ENCODE measurements around the gene RIC1.

- TF ChIP-seq CTCF (IDR thresholded peaks at IDR 0.05) (no peak), POLR2A (IDR thresholded peaks at IDR 0.05) (no peak)
These were observed 36.0 kb upstream of the RIC1 start for GRCh38 chr9:5592904-5593303.

All from heart left ventricle (tissue), 13 donors.